Measurements from ENCODE around the gene SMS.

Gene SMS

GRCh38 chrX:21929209-21929608, 11.3 kb upstream of the SMS start:
- no peak overlapping the region for H2AFZ ChIP-seq (ENCODE audit: low read length)
- H3K4me3 ChIP-seq (ENCODE audit: low read depth, low read length, poor library complexity, severe bottlenecking), result no peak overlapping the region
- no peaks in the 10 kb centered on the region for H3F3A ChIP-seq (ENCODE audit: insufficient read depth, low read length)
- no peaks in the 10 kb centered on the region for H3K9me3 ChIP-seq (ENCODE audit: low read length)
- no peaks in the 10 kb centered on the region for H4K20me1 ChIP-seq (ENCODE audit: insufficient read depth, low read length)
- H3K27me3 ChIP-seq (ENCODE audit: insufficient read depth, low read length), result no peaks in the 10 kb centered on the region
- H3K4me1 ChIP-seq (ENCODE audit: insufficient read depth, low read length, severe bottlenecking), result no peaks in the 10 kb centered on the region
- TF ChIP-seq EZH2 (IDR thresholded peaks at IDR 0.05; ENCODE audit: borderline replicate concordance, low read length), result no peak
- no peak for TF ChIP-seq CTCF (IDR thresholded peaks at IDR 0.05; ENCODE audit: low read length)
- H3K27ac ChIP-seq (ENCODE audit: low read depth, low read length, poor library complexity, severe bottlenecking), result no peak overlapping the region
- no peak overlapping the region for H3K4me2 ChIP-seq (ENCODE audit: low read length)
- no peaks in the 10 kb centered on the region for H3K36me3 ChIP-seq (ENCODE audit: insufficient read depth, low read length)
- no peaks in the 10 kb centered on the region for H3K9me2 ChIP-seq (ENCODE audit: low read depth, low read length)
- H3K79me2 ChIP-seq (ENCODE audit: insufficient read depth, low read length), result no peaks in the 10 kb centered on the region
- H3K9ac ChIP-seq (ENCODE audit: low read length), result no peak overlapping the region

GRCh38 chrX:21930986-21931385, 9.5 kb upstream of the SMS start:
- Histone ChIP-seq H3K36me3 (ENCODE audit: insufficient read depth, low read length) (no peaks in the 10 kb centered on the region), H4K20me1 (ENCODE audit: insufficient read depth, low read length) (no peaks in the 10 kb centered on the region), H3K9me2 (ENCODE audit: low read depth, low read length) (no peaks in the 10 kb centered on the region), H3K9me3 (ENCODE audit: low read length) (no peaks in the 10 kb centered on the region), H3K9ac (ENCODE audit: low read length) (no peak overlapping the region), H3K4me3 (ENCODE audit: low read depth, low read length, poor library complexity, severe bottlenecking) (no peak overlapping the region), H3K4me2 (ENCODE audit: low read length) (no peak overlapping the region), H3K79me2 (ENCODE audit: insufficient read depth, low read length) (no peaks in the 10 kb centered on the region), H3K27me3 (ENCODE audit: insufficient read depth, low read length) (no peaks in the 10 kb centered on the region), H3K27ac (ENCODE audit: low read depth, low read length, poor library complexity, severe bottlenecking) (no peak overlapping the region), H3K4me1 (ENCODE audit: insufficient read depth, low read length, severe bottlenecking) (no peaks in the 10 kb centered on the region), H2AFZ (ENCODE audit: low read length) (no peak overlapping the region), H3F3A (ENCODE audit: insufficient read depth, low read length) (no peaks in the 10 kb centered on the region)
- TF ChIP-seq CTCF (IDR thresholded peaks at IDR 0.05; ENCODE audit: low read length) (no peak), EZH2 (IDR thresholded peaks at IDR 0.05; ENCODE audit: borderline replicate concordance, low read length) (no peak)

DNA sequence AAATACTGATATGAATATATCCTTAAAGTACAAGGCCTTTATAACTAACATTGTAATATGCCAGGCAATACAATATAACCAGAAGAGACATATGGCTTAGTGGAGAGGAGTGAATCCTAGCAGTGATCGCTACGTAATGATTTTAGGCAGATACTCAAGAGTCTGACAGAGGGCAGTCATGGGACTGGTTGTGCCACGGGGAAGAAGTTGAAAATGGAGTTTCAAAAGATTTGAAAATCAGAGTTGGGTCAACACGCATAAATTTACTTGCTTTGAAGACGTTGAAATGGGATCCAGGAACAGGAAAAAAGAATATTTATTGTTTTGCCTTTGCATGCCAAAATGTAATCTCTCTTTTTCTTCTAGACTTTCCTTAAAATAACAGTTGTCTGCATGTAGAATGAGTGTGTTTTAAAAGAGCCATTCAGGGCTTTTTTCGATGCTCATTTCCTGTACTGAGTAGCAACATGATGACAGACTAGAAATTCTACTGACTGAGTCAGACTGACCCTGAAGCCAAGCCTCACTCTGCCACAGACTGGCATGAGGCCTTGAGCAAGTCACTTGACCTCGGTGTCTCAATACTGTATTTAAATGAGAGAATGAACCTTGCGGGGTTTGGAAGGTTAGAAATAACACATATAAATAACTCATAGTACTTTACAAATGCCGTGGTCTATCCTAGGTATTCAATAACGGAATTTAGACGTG, 8.1 kb upstream of the SMS start:
- Histone ChIP-seq H3K9ac (ENCODE audit: low read length) (no peak overlapping the region), H3K4me2 (ENCODE audit: low read length) (no peak overlapping the region), H3K27me3 (ENCODE audit: insufficient read depth, low read length) (no peaks in the 10 kb centered on the region)

More for the DNA sequence above, 8.1 kb upstream of the SMS start:
- H3K4me3 ChIP-seq (ENCODE audit: low read depth, low read length, poor library complexity, severe bottlenecking), result no peak overlapping the region
- TF ChIP-seq EZH2 (IDR thresholded peaks at IDR 0.05; ENCODE audit: borderline replicate concordance, low read length), result no peak
- TF ChIP-seq CTCF (IDR thresholded peaks at IDR 0.05; ENCODE audit: low read length), result no peak
- H3K27ac ChIP-seq (ENCODE audit: low read depth, low read length, poor library complexity, severe bottlenecking), result no peak overlapping the region
- H3K4me1 ChIP-seq (ENCODE audit: insufficient read depth, low read length, severe bottlenecking), result no peaks in the 10 kb centered on the region
- H3K79me2 ChIP-seq (ENCODE audit: insufficient read depth, low read length), result no peaks in the 10 kb centered on the region
- no peaks in the 10 kb centered on the region for H3F3A ChIP-seq (ENCODE audit: insufficient read depth, low read length)
- no peaks in the 10 kb centered on the region for H3K9me3 ChIP-seq (ENCODE audit: low read length)
- H2AFZ ChIP-seq (ENCODE audit: low read length), result no peak overlapping the region
- H3K36me3 ChIP-seq (ENCODE audit: insufficient read depth, low read length), result no peaks in the 10 kb centered on the region
- H3K9me2 ChIP-seq (ENCODE audit: low read depth, low read length), result no peaks in the 10 kb centered on the region
- no peaks in the 10 kb centered on the region for H4K20me1 ChIP-seq (ENCODE audit: insufficient read depth, low read length)

All from OCI-LY1 (cell line).